ENCODE results near the gene LOXL1. TPM values are rescaled to one million over a fixed set of nuclear protein-coding genes. Genes with fewer than 3 reads are reported as not detected.

The LOXL1 gene
- total RNA-seq, 4 donors from 2014 or later, result 1.8 to 8.3 (median 5.4) TPM

DNA sequence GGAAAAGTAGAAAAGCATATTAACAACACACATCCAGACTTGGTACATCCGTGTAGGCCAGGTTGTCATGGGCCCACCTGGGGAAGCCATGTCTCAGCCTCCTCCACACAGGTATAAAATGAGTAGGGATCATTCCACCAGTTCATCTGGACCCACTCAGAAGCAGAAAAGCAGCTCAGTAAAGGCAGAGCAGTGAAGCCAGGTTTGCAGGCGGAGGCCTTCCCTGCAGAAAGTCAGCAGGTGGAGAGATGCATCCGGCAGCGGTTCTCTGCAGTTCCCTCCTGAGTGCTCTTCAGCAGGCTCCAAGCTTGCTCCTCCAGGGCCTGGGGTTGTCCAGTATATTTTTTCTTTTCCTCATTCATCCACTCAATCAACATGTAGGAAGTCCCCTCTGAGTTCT lies 22.1 kb downstream of the LOXL1 start:
- no peak for TF ChIP-seq POLR2A (IDR thresholded peaks at IDR 0.05)
- TF ChIP-seq, protein P1, sequence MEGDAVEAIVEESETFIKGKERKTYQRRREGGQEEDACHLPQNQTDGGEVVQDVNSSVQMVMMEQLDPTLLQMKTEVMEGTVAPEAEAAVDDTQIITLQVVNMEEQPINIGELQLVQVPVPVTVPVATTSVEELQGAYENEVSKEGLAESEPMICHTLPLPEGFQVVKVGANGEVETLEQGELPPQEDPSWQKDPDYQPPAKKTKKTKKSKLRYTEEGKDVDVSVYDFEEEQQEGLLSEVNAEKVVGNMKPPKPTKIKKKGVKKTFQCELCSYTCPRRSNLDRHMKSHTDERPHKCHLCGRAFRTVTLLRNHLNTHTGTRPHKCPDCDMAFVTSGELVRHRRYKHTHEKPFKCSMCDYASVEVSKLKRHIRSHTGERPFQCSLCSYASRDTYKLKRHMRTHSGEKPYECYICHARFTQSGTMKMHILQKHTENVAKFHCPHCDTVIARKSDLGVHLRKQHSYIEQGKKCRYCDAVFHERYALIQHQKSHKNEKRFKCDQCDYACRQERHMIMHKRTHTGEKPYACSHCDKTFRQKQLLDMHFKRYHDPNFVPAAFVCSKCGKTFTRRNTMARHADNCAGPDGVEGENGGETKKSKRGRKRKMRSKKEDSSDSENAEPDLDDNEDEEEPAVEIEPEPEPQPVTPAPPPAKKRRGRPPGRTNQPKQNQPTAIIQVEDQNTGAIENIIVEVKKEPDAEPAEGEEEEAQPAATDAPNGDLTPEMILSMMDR (IDR thresholded peaks at IDR 0.05), result no peak

DNA sequence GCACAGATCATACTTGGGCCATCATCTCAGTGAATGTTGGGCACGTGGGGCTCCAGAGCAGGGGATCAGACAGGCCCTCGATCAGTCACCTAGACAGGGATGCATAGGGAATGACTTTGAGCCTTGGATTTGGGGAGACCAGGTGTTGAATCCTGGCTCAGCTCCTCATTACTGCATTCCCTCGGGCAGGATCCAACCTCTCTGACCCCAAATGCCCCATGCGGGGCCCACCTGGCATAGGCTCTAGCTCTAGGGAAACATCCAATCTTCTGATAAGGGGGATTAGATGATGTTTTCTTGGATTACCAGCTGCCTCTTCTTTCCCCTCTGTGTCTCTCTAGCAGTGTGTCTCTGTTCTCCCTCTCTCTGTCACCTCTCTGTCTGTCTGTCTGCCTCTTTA lies 22.7 kb downstream of the LOXL1 start:
- Histone ChIP-seq H3K4me1 (peaks cover 3 to 23% (median 11%) of the 10 kb centered on the region in 4 donors), H3K4me3 (no peak overlapping the region), H3K27ac (no peak overlapping the region), H3K27me3 (no peaks in the 10 kb centered on the region), H3K9me3 (no peaks in the 10 kb centered on the region), H3K36me3 (no peaks in the 10 kb centered on the region)
- TF ChIP-seq, protein P1 (IDR thresholded peaks at IDR 0.05), result no peak
- no peak for TF ChIP-seq POLR2A (IDR thresholded peaks at IDR 0.05)
- DNase-seq, result peak in 1 of 3 donors; percentile 14

More for the DNA sequence above, 22.1 kb downstream of the LOXL1 start:
- DNase-seq, result peak in 1 of 3 donors; percentile 16
- Histone ChIP-seq H3K9me3 (no peaks in the 10 kb centered on the region), H3K4me3 (no peak overlapping the region), H3K4me1 (peaks cover 3 to 23% (median 11%) of the 10 kb centered on the region in 4 donors), H3K27me3 (no peaks in the 10 kb centered on the region), H3K27ac (no peak overlapping the region), H3K36me3 (no peaks in the 10 kb centered on the region)

DNA sequence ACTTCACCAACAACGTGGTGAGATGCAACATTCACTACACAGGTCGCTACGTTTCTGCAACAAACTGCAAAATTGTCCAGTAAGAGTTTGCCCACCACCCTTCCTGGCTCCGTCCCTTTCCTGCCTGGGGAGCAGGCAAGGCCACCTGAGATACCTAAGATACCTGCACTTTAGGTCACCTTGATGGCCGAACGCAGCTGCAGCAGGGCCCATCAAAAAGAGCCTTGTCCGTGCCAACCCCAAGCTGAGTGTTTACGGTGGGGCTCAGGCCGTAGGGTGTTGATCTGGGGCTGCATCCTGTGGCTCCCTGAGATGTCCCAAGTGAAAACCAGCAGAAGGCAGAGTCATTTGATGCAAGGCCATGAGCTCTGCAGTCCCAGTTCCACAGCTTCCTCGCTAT lies 23.2 kb downstream of the LOXL1 start:
- H3K9me3 ChIP-seq, result no peaks in the 10 kb centered on the region
- H3K4me3 ChIP-seq, result no peak overlapping the region
- peaks cover 3 to 19% (median 11%) of the 10 kb centered on the region in 4 donors for H3K4me1 ChIP-seq
- H3K27ac ChIP-seq, result no peak overlapping the region
- peak in 1 of 3 donors; percentile 34 for DNase-seq
- H3K27me3 ChIP-seq, result no peaks in the 10 kb centered on the region
- no peaks in the 10 kb centered on the region for H3K36me3 ChIP-seq
- no peak for TF ChIP-seq POLR2A (IDR thresholded peaks at IDR 0.05)

DNA sequence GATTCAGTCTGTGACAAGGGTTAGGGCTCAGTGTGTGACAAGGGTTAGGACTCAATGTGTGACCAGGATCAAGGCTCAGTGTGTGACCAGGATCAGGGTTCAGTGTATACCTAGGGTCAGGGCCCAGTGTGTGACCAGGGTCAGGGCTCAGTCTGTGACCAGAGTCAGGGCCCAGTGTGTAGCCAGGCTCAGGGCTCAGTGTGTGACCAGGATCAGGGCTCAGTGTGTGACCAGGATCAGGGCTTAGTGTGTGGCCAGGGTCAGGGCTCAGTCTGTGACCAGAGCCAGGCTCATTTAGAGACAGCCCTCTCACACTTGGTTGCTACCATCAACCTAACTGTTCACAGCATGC lies 24.2 kb downstream of the LOXL1 start:
- no peaks in the 10 kb centered on the region for H3K27me3 ChIP-seq
- H3K27ac ChIP-seq, result peak overlapping the region; percentile 7 to 93 (median 62)
- TF ChIP-seq, protein P1 (IDR thresholded peaks at IDR 0.05), result no peak
- TF ChIP-seq POLR2A (IDR thresholded peaks at IDR 0.05), result no peak
- no peaks in the 10 kb centered on the region for H3K36me3 ChIP-seq
- peaks cover 3 to 19% (median 11%) of the 10 kb centered on the region in 4 donors for H3K4me1 ChIP-seq
- peak in 1 of 3 donors; percentile 35 for DNase-seq
- H3K9me3 ChIP-seq, result no peaks in the 10 kb centered on the region
- no peak overlapping the region for H3K4me3 ChIP-seq

DNA sequence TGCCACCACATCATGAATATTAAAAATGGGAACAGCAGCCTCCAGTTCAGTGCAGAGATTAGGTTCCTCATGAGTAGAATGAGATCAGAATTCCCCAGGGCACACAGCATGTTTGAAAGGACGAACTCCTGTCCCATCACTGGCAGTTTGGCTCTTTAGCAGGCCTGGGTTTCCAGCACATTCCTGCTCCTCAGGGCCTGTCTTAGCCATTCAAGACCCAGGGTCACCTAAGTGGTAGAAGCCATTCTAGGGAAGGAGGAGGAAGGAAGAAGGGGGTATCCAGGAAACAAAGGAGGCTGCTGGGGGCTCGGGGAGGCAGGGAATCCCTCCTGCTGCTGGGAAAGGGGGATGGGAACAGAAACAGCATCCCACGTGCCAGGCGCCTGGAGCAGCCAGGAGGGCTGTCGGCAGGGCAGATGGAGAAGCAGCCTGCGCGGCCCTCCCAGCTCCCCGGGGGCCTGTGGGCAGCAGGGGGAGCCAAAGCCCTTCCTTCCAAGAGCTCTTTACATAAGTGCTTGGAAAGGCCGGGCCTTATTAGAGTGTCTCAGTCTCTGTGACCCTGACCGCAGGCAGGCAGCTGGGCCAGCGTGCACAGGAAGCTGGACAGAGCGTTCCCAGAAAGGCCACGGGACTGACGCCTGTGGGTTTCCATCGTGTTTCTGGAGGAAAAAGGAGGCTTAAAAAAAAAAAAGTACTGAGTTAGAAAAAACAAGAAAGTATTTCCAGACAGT lies 24.7 kb downstream of the LOXL1 start:
- H3K4me3 ChIP-seq, result no peak overlapping the region
- TF ChIP-seq, protein P1 (IDR thresholded peaks at IDR 0.05), result peak in 5 of 6 experiments; percentile 42 to 70 (median 67)
- TF ChIP-seq POLR2A (IDR thresholded peaks at IDR 0.05), result no peak
- DNase-seq, result peak; percentile 76 to 92 (median 76)
- H3K9me3 ChIP-seq, result no peaks in the 10 kb centered on the region
- no peaks in the 10 kb centered on the region for H3K27me3 ChIP-seq
- peaks cover 3 to 19% (median 11%) of the 10 kb centered on the region in 4 donors for H3K4me1 ChIP-seq
- no peaks in the 10 kb centered on the region for H3K36me3 ChIP-seq
- peak overlapping the region; percentile 68 to 94 (median 88) for H3K27ac ChIP-seq

DNA sequence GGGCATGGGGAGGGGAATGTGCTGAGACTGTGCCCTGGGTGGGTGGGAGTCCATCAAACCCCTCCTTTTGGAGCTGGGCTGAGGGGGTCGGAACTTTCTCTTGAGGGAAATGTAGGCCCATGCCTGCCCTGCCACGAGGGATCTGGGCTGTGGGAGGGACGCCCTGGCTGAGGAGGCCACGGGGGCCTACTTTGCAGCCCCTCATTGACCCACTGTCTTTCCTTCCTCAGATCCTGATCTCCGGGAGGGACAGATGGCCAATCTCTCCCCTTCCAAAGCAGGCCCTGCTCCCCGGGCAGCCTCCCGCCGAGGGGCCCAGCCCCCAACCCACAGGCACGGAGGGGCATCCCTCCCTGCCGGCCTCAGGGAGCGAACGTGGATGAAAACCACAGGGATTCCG lies 25.3 kb downstream of the LOXL1 start:
- H3K9me3 ChIP-seq, result no peaks in the 10 kb centered on the region
- no peak overlapping the region for H3K4me3 ChIP-seq
- DNase-seq, result peak in 1 of 3 donors; percentile 44
- TF ChIP-seq POLR2A (IDR thresholded peaks at IDR 0.05), result no peak
- TF ChIP-seq, protein P1 (IDR thresholded peaks at IDR 0.05), result no peak
- no peaks in the 10 kb centered on the region for H3K27me3 ChIP-seq
- H3K36me3 ChIP-seq, result no peaks in the 10 kb centered on the region
- peaks cover 3 to 19% (median 11%) of the 10 kb centered on the region in 4 donors for H3K4me1 ChIP-seq
- peak overlapping the region; percentile 68 to 94 (median 88) for H3K27ac ChIP-seq

Measured in Peyer's patch (tissue), 4 donors.